ENCODE measurements around the gene PUS7L. TPM values are rescaled to one million over a fixed set of nuclear protein-coding genes. Genes with fewer than 3 reads are reported as not detected.
"Not testable (repeated sequence)": the region's sequence is repeated elsewhere in the genome, so short reads cannot be mapped to it uniquely, and the experiment has no call there.

Gene PUS7L
- polyA plus RNA-seq, 3 donors, result 11.0 to 13.4 (median 12.7) TPM

DNA sequence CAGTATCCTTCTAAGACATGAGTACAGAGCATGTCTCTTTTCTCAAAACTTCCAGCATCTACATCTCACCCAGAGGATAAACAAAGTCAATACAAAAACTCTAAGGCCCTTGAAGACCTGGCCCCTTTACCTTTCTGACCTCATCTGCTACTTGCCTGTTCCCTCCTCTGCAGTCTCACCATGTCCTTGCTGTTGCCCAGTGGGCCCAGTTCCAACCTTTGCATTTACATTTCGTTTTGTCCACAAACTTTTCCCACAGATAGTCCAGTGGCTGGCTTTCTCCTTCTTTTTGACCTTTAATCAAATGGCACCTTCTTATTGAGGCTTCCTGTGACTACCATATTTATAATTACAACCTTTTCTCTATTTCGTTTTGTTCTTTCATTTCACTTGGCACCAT lies 1.8 kb upstream of the PUS7L start:
- no peak for DNase-seq (ENCODE audit: extremely low read depth in 1 of 11, low read depth in 9 of 11, low spot score in 4 of 11)

DNA sequence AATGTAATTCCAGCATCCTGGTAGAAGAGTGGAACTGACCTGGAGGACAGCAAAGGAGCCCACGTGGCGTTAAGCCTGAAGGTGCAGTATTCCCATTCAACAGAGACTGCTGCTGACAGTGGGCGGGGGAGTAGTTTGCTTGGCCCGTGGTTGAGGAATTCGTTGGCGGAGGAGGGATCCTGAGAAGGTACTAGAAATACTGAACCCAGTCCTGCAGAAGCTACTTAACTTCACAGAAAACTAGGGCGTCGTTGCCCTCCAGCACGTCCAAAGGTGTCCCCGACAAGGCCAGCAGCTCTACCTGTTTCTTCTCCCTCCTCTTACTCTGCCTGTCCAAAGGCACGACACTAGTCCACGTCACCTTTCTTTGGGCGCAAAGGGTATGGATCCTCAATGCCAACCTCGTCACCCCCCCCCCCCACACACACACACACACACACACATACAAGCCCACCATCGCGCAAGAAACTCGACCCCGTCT lies 303 bp downstream of the PUS7L start:
- peak in 3 of 11 donors; percentile 6 to 20 (median 9) for DNase-seq (ENCODE audit: extremely low read depth in 1 of 11, low read depth in 9 of 11, low spot score in 4 of 11)

DNA sequence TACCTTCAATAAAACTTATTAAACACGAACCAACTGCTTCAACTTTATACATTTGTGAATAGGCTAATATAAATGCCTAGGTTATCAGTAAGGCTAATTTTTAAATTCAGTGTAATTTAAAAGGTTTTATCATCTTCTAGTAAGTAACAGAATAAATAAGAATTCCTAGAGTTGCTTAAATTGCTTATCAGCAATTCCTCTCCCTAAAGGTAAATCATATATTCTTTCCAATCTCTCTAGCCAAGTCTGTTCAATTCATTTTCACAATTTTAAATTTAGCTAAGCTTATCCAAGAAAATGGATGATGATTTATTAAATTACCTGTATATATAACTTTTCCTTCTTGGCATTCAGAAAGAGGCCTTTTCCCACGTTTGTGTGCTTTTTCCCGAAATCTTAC lies 4.6 kb downstream of the PUS7L start:
- DNase-seq (ENCODE audit: extremely low read depth in 1 of 11, low read depth in 9 of 11, low spot score in 4 of 11), result no peak

GRCh38 chr12:43751360-43751759 lies 7.2 kb downstream of the PUS7L start:
- DNase-seq (ENCODE audit: extremely low read depth in 1 of 11, low read depth in 9 of 11, low spot score in 4 of 11), result not testable (repeated sequence)

- DNase-seq (ENCODE audit: extremely low read depth in 1 of 11, low read depth in 9 of 11, low spot score in 4 of 11), result no peak
These were observed 7.8 kb downstream of the PUS7L start for GRCh38 chr12:43750814-43751213.

DNA sequence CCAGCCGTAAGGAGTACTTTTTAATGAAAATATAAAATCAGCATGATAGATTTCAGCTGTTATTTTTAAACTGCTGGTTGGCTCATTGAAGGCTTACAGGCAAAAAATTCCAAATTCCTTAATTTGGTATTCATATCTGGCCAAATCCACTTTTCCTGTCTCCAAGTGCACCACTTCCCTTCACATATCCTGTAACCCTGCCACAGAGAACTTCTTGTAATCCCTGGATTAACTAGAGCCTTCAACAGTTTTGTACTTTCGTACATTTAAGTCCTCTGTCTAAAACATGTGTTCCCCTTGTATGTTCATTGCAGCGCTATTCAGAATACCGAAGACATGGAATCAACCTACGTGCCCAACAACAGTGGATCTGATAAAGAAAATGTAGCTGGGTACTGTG lies 9.6 kb downstream of the PUS7L start:
- DNase-seq (ENCODE audit: extremely low read depth in 1 of 11, low read depth in 9 of 11, low spot score in 4 of 11), result no peak

GRCh38 chr12:43744826-43745225 lies 13.8 kb downstream of the PUS7L start:
- DNase-seq (ENCODE audit: extremely low read depth in 1 of 11, low read depth in 9 of 11, low spot score in 4 of 11), result no peak

- DNase-seq (ENCODE audit: extremely low read depth in 1 of 11, low read depth in 9 of 11, low spot score in 4 of 11), result no peak
These were observed 16.5 kb downstream of the PUS7L start for GRCh38 chr12:43742106-43742505.

DNA sequence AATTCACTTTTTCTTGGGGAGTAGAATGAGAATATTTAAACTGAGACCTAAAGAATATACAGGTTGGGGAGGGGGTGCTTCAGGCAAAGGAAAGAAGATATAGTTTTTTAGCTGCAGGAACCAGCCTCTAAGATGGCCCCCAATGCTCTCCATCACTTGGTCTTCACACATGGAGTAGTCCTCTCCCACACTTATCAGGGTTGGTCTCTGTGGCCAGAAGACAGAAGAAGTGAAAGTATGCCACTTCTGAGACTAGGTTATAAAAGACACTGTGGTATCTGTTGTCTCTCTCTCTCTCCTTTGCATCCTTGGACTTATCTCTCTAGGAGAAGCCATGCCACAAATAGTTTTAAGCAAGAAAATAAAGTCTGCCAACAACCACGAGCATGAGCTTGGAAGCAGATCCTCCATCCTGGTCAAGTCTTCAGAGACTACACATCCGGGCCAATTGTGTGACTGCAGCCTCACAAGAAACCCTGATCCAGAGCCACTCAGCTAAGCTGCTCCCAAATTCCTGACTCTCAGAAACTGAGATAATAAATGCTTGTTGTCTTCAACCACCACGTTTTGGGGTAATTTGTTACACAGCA lies 18.0 kb downstream of the PUS7L start:
- no peak for DNase-seq (ENCODE audit: extremely low read depth in 1 of 11, low read depth in 9 of 11, low spot score in 4 of 11)

DNA sequence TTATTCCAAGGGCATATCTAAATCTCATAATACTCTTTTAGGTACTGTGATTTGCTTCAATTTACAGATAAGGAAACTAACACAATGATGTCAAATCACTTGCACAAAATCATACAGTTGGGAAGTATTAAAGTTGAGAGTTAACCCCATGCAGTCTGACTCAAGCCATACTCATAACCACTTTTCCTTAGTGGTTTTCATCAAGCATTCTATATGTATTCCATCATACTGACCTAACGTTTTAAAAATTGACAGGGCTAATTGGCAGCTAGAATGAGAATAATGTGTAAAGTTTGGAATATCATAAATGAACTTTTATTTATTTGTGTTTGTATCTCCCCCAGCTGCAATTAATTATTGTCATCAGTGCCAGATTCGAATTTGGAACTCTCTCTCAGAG lies 20.9 kb downstream of the PUS7L start:
- no peak for DNase-seq (ENCODE audit: extremely low read depth in 1 of 11, low read depth in 9 of 11, low spot score in 4 of 11)

DNA sequence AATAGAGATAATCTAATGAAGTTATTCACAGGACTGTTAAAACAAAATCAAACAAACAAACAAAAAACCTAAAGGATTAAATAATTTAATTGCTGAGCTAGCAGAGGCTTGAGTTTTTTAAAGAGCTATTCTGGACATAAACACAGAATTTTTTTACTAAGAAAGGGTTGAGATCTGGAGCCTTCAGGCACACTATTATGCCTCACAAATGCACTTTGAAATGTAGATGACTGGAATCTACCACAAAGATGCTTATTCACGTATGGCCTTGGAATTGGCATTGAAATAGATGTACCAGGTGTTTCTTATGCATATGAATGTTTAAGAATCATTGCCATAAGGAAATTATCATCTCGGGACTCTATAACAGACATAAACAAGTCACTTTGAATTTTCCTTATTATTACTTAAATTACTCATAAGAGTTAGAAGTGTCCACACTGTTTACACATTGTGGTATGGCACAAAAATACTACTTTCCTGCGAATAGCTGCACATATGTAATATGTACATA lies 21.6 kb downstream of the PUS7L start:
- DNase-seq (ENCODE audit: extremely low read depth in 1 of 11, low read depth in 9 of 11, low spot score in 4 of 11), result no peak

DNA sequence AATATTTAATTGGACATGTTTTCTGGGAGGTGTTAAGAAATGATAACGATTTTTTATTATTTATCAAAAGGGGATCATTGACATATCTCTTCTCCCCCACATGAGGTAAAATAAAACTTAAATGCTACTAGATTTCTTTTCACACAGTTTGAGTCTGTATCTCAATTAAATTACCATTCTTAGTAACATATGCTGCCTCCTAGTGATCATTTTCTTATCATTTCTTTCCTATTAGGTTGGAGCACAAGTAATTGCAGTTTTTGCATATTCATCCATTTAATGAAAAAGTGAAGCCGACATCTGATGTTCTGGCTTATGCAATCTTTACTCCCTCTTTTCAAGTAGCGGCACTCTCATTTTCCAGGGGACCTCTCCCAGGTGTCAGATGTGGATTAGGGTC lies 24.9 kb downstream of the PUS7L start:
- no peak for DNase-seq (ENCODE audit: extremely low read depth in 1 of 11, low read depth in 9 of 11, low spot score in 4 of 11)

- no peak for DNase-seq (ENCODE audit: extremely low read depth in 1 of 11, low read depth in 9 of 11, low spot score in 4 of 11)
These were observed 28.3 kb downstream of the PUS7L start for GRCh38 chr12:43730283-43730682.

- DNase-seq (ENCODE audit: extremely low read depth in 1 of 11, low read depth in 9 of 11, low spot score in 4 of 11), result no peak
These were observed 29.9 kb downstream of the PUS7L start for GRCh38 chr12:43728698-43729097.

DNA sequence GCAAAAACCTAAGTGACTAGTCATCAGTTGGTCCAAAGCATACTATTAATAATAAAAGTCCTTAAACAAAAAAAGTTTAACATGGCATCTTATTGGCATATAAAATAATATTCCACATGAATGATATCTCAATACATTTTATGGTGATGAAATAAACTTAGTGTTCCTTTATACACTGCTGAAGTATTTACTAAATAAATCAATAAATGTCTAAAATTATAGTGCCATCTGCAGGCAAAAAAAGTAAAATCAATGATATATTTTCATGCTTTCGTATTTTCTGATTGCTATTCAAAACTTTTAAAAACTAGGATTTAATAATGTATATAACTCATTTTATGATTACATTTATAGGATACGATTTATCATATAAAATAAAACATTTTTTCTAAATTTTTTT lies 30.5 kb downstream of the PUS7L start:
- peak in 1 of 11 donors; percentile 4 for DNase-seq (ENCODE audit: extremely low read depth in 1 of 11, low read depth in 9 of 11, low spot score in 4 of 11)

GRCh38 chr12:43723134-43723533 lies 35.5 kb downstream of the PUS7L start:
- DNase-seq (ENCODE audit: extremely low read depth in 1 of 11, low read depth in 9 of 11, low spot score in 4 of 11), result no peak

GRCh38 chr12:43722621-43723020 lies 36.0 kb downstream of the PUS7L start:
- DNase-seq (ENCODE audit: extremely low read depth in 1 of 11, low read depth in 9 of 11, low spot score in 4 of 11), result no peak

DNA sequence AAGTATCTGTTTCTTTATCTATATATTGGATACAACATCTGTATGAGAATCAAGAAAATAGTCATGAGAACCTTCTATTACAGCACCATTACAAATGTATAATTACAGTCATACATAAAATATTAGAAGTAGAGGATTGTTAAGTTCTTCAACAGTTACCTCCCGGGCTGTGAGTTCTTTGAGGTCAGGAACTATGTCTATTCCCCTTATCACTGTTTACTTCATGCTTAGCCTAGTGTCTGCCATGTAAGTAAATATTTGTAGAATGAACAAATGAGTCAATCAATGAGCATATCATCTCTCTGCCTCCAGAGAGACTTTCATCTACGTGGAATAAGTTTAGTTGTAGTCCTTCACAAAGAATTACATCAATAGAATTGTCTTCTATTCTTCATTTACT lies 47.2 kb downstream of the PUS7L start:
- no peak for DNase-seq (ENCODE audit: extremely low read depth in 1 of 11, low read depth in 9 of 11, low spot score in 4 of 11)

DNA sequence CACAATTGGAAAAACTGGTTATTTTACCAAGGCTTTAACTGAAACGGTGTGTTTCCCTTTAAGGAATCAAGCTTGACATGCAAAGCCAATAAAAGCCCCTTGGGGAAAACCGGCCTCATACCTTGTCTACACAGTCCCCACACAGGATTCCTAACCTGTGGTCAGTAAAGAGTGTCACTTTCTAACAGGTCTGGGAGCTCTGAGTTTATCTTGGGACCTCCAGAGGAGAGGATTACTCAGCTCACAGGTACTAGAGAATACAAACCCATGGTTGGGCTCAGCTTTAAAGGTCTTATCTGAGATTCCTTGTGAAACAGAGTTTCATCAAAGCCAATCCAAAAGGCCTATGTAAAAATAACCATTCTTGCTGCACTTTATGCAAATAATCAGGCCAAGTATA lies 54.8 kb downstream of the PUS7L start:
- DNase-seq (ENCODE audit: extremely low read depth in 1 of 11, low read depth in 9 of 11, low spot score in 4 of 11), result not testable (repeated sequence)

DNA sequence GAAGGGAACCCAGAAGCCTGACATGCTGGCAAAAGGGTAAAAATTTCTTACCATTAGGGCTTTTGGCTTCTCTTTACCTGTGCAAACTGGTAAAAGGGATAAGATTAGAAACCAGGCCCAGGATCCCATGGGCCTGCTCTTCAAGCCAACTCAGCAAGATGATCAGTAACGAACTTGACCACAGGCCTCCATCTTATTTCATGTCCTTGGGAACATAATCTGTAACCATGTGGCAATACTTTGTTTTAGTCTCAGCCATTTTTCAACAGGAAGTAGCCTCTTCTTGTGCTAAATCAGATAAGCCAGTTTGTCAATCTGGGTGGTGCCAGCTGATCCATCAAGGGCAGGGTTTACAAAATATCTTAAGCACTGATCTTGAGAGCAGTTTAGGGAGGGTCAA lies 57.4 kb downstream of the PUS7L start:
- DNase-seq (ENCODE audit: extremely low read depth in 1 of 11, low read depth in 9 of 11, low spot score in 4 of 11), result not testable (repeated sequence)

DNA sequence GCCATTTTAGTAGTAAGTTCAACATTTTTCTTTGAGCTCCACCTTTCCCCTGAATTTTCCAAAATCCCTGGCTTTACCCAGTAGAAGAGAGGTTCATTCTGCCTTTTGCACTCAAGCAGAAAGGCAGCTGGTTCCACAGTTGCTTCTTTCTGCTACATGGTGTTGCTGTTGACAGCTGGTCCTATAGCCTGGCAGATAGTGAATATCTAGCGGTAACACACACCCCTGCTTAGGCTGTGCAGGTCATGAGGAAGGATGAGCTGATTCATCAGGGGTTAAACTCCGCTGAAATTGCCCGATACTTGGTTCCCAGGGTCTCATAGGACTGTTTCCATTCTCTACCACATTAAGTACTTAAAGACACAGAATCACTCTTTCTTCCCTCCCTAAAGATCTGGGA lies 62.4 kb downstream of the PUS7L start:
- DNase-seq (ENCODE audit: extremely low read depth in 1 of 11, low read depth in 9 of 11, low spot score in 4 of 11), result no peak
